Measurements from ENCODE around the gene LOXL1.
"Not testable (repeated sequence)": the region's sequence is repeated elsewhere in the genome, so short reads cannot be mapped to it uniquely, and the experiment has no call there.

LOXL1 gene

GRCh38 chr15:73955861-73956742 is 29.8 kb downstream of the LOXL1 start:
- no peak for DNase-seq

GRCh38 chr15:73956743-73957135 is 30.5 kb downstream of the LOXL1 start:
- DNase-seq = no peak

- DNase-seq = no peak
These were observed 31.0 kb downstream of the LOXL1 start for GRCh38 chr15:73957276-73957675.

GRCh38 chr15:73957785-73958184 is 31.5 kb downstream of the LOXL1 start:
- DNase-seq = no peak

- no peak for DNase-seq
These were observed 32.8 kb downstream of the LOXL1 start for GRCh38 chr15:73959012-73959581.

- DNase-seq = no peak
These were observed 33.5 kb downstream of the LOXL1 start for GRCh38 chr15:73959801-73960200.

- DNase-seq = not testable (repeated sequence)
These were observed 34.3 kb downstream of the LOXL1 start for GRCh38 chr15:73960472-73961070.

- no peak for DNase-seq
These were observed 36.2 kb downstream of the LOXL1 start for GRCh38 chr15:73962433-73962832.

- peak; percentile 85 for DNase-seq
These were observed 38.5 kb downstream of the LOXL1 start for GRCh38 chr15:73964736-73965093.

GRCh38 chr15:73965094-73965757 is 39.0 kb downstream of the LOXL1 start:
- peak; percentile 73 for DNase-seq

- no peak for DNase-seq
These were observed 39.5 kb downstream of the LOXL1 start for GRCh38 chr15:73965758-73966113.

- DNase-seq = no peak
These were observed 42.2 kb downstream of the LOXL1 start for GRCh38 chr15:73968461-73968860.

GRCh38 chr15:73969151-73969759 is 43.0 kb downstream of the LOXL1 start:
- no peak for DNase-seq

- peak; percentile 80 for DNase-seq
These were observed 46.9 kb downstream of the LOXL1 start for GRCh38 chr15:73972984-73973682.

- not testable (repeated sequence) for DNase-seq
These were observed 47.5 kb downstream of the LOXL1 start for GRCh38 chr15:73973683-73974200.

- DNase-seq = not testable (repeated sequence)
These were observed 49.3 kb downstream of the LOXL1 start for GRCh38 chr15:73975440-73976125.

- DNase-seq = no peak
These were observed 52.6 kb downstream of the LOXL1 start for GRCh38 chr15:73978896-73979295.

GRCh38 chr15:73979636-73980035 is 53.4 kb downstream of the LOXL1 start:
- DNase-seq = no peak

GRCh38 chr15:73981761-73982221 is 55.5 kb downstream of the LOXL1 start:
- no peak for DNase-seq

- no peak for DNase-seq
These were observed 56.1 kb downstream of the LOXL1 start for GRCh38 chr15:73982222-73982962.

GRCh38 chr15:73983211-73983727 is 57.0 kb downstream of the LOXL1 start:
- no peak for DNase-seq
